Sigmoid colon (tissue), 4 donors: ENCODE results near the gene GPR3.

ENCODE experiments used
- EP300 ChIP-seq, 4 donors: sonication (generic); formaldehyde crosslinking; IDR thresholded peaks; one replicate each; pipeline ENCODE4 v1.6.1; 2017; ENCODE audit warnings: antibody characterized with exemption in 4 of 4
- POLR2A ChIP-seq, 2 donors: fragments of 450-650 bp; IDR thresholded peaks; one replicate each; pipeline ENCODE4 v1.6.1; 2016; ENCODE audit warnings: antibody characterized with exemption in 2 of 2, mild to moderate bottlenecking in 2 of 2, moderate library complexity in 2 of 2
- POLR2AphosphoS5 ChIP-seq, 4 donors: sonication (generic); formaldehyde crosslinking; IDR thresholded peaks; one replicate each; pipeline ENCODE4 v1.6.1; 2017; ENCODE audit warnings: antibody characterized with exemption in 4 of 4
- TF ChIP-seq, protein P1 (sequence below), 4 experiments: fragments of 450-650 bp in 3 of 4; fragments of 200-600 bp in 1 of 4; IDR thresholded peaks; one replicate each; pipeline ENCODE4 v1.5.1; 2016 to 2019; ENCODE audit warnings: antibody characterized with exemption in 4 of 4, mild to moderate bottlenecking in 3 of 4, moderate library complexity in 2 of 4

DNA sequence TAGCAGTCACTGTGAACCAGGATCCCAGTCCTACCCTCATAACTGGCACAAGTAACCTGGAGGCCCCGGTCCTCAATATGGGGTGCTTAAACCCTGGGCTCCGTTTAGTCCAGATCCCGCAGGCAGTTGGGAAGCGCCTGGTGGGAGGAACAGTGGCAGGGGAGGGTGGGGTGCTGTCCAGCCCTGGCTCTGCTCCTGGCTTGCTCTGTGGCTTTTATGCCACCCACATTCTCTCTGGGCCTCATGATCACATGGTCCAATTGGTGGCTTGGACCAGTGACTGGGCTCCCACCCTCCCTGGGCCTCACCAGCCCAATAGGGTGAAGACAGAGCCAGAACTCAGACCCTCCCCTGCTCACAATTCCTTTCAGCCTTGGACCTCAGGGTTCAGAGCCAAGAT is 12.2 kb upstream of the GPR3 start:
- TF ChIP-seq POLR2A (IDR thresholded peaks at IDR 0.05) (no peak), POLR2AphosphoS5 (IDR thresholded peaks at IDR 0.05) (no peak), EP300 (IDR thresholded peaks at IDR 0.05) (no peak)
- TF ChIP-seq, protein P1, sequence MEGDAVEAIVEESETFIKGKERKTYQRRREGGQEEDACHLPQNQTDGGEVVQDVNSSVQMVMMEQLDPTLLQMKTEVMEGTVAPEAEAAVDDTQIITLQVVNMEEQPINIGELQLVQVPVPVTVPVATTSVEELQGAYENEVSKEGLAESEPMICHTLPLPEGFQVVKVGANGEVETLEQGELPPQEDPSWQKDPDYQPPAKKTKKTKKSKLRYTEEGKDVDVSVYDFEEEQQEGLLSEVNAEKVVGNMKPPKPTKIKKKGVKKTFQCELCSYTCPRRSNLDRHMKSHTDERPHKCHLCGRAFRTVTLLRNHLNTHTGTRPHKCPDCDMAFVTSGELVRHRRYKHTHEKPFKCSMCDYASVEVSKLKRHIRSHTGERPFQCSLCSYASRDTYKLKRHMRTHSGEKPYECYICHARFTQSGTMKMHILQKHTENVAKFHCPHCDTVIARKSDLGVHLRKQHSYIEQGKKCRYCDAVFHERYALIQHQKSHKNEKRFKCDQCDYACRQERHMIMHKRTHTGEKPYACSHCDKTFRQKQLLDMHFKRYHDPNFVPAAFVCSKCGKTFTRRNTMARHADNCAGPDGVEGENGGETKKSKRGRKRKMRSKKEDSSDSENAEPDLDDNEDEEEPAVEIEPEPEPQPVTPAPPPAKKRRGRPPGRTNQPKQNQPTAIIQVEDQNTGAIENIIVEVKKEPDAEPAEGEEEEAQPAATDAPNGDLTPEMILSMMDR (IDR thresholded peaks at IDR 0.05): no peak
